HG03139 (cell line): ENCODE measurements around the gene RRP1.

Experiments
- ATAC-seq: cut with Tn5 transposase; IDR thresholded peaks from one replicate; pipeline ENCODE4 v1.9.1; 2021; ENCODE audit not compliant: unreplicated experiment

Gene RRP1

GRCh38 chr21:43789276-43790009 lies at the start of gene RRP1:
Gene RRP1, plus strand, starts transcription at chr21:43789577. Its CDS starts 53 bp downstream, at chr21:43789630.
- ATAC-seq: peak; percentile 80

GRCh38 chr21:43739621-43740435 lies 49.5 kb upstream of the RRP1 start:
- ATAC-seq: no peak

GRCh38 chr21:43740497-43741156 lies 48.8 kb upstream of the RRP1 start:
- no peak for ATAC-seq

- ATAC-seq: no peak
Observed at GRCh38 chr21:43741423-43742096, 47.8 kb upstream of the RRP1 start.

GRCh38 chr21:43743947-43744346 lies 45.4 kb upstream of the RRP1 start:
- no peak for ATAC-seq

- ATAC-seq: no peak
Observed at GRCh38 chr21:43744725-43745124, 44.7 kb upstream of the RRP1 start.

- ATAC-seq: no peak
Observed at GRCh38 chr21:43745772-43746517, 43.4 kb upstream of the RRP1 start.

GRCh38 chr21:43748622-43749021 lies 40.8 kb upstream of the RRP1 start:
- ATAC-seq: no peak

GRCh38 chr21:43749651-43750262 lies 39.6 kb upstream of the RRP1 start:
- no peak for ATAC-seq

- no peak for ATAC-seq
Observed at GRCh38 chr21:43750339-43751033, 38.9 kb upstream of the RRP1 start.

GRCh38 chr21:43751955-43752591 lies 37.3 kb upstream of the RRP1 start:
- no peak for ATAC-seq

- ATAC-seq: no peak
Observed at GRCh38 chr21:43752758-43753438, 36.5 kb upstream of the RRP1 start.

- no peak for ATAC-seq
Observed at GRCh38 chr21:43753439-43753799, 36.0 kb upstream of the RRP1 start.

GRCh38 chr21:43754948-43755781 lies 34.2 kb upstream of the RRP1 start:
- ATAC-seq: no peak

GRCh38 chr21:43755820-43756594 lies 33.4 kb upstream of the RRP1 start:
- no peak for ATAC-seq

- no peak for ATAC-seq
Observed at GRCh38 chr21:43757601-43758000, 31.8 kb upstream of the RRP1 start.

- ATAC-seq: no peak
Observed at GRCh38 chr21:43758111-43758641, 31.2 kb upstream of the RRP1 start.
